HepG2 (cell line): Measurements from ENCODE around the gene ICAM5. TPM values are rescaled to one million over a fixed set of nuclear protein-coding genes. Genes with fewer than 3 reads are reported as not detected.

Source experiments
- ATAC-seq: fragments of 200-7000 bp; cut with Tn5 transposase; 3 replicates; pipeline ENCODE4 v1.9.1; 2020; ENCODE audit warnings: mild to moderate bottlenecking, moderate library complexity
- BruUV-seq: library from RNA; stranded (reverse); fragments of 400-500 nt; replicated peaks from 2 replicates; lab custom pipeline; 2021; lab: Mats Ljungman, UMichigan
- CTCF ChIA-PET: fragments of 300-600 bp; formaldehyde crosslinking; extraction: SDS; loops from one replicate; lab custom pipeline; 2021; ENCODE audit warnings: low total read pairs, inconsistent platforms, low intra/inter-chr PET ratio; lab: Yijun Ruan, JAX
- POLR2A ChIA-PET: fragments of 350-600 bp; sonication (Branson Sonifier 250); formaldehyde crosslinking; loops from one replicate; lab custom pipeline; 2020; ENCODE audit warnings: antibody characterized with exemption, inconsistent platforms; lab: Yijun Ruan, JAX
- DNase-seq: peaks from one replicate; pipeline ENCODE4 v3.0.0-alpha.2; 2015; ENCODE audit warnings: low spot score
- FAIRE-seq: peaks from 3 replicates; lab custom pipeline; 2011; peaks lifted over from hg19 to GRCh38; lab: Jason Lieb, UNC
- H2AFZ ChIP-seq: one replicate; pipeline ENCODE4 v1.6.1; 2011; ENCODE audit warnings: low read length, inconsistent platforms
- H3K27ac ChIP-seq: fragments of 300-600 bp; 3 replicates; pipeline ENCODE4 v1.8.0; 2011; ENCODE audit warnings: mixed run types, mild to moderate bottlenecking, mixed read lengths, low read length, inconsistent platforms; ENCODE audit not compliant: insufficient read depth; ENCODE audit errors: extremely low read length
- H3K27me3 ChIP-seq, 2 experiments: fragments of 200-600 bp in 1 of 2; 2 replicates in 1 of 2; 3 replicates in 1 of 2; pipeline versions ENCODE4 v1.6.0 to v1.8.0; 2011; ENCODE audit warnings: low read length in 2 of 2, mild to moderate bottlenecking in 2 of 2, moderate library complexity in 2 of 2, inconsistent platforms in 1 of 2; ENCODE audit not compliant: insufficient read depth in 2 of 2, control insufficient read depth in 1 of 2
- H3K36me3 ChIP-seq, 2 experiments: fragments of 200-600 bp in 1 of 2; replicated peaks in 1 of 2; 2 replicates in 1 of 2; 3 replicates in 1 of 2; pipeline versions ENCODE4 v1.5.1 to v1.8.0; 2011; ENCODE audit warnings: low read length in 2 of 2, inconsistent platforms in 1 of 2; ENCODE audit not compliant: insufficient read depth in 2 of 2, control insufficient read depth in 1 of 2
- H3K4me1 ChIP-seq: 2 replicates; pipeline ENCODE4 v1.5.1; 2012; ENCODE audit warnings: low read length, inconsistent platforms; ENCODE audit not compliant: insufficient read depth
- H3K4me2 ChIP-seq: 2 replicates; pipeline ENCODE4 v1.6.0; 2011; ENCODE audit warnings: low read depth, low read length, inconsistent platforms
- H3K4me3 ChIP-seq, 3 experiments: fragments of 200-600 bp in 1 of 3; sonication (generic), shearing (Covaris generic) in 1 of 3; replicated peaks in 1 of 3; 2 replicates each; pipeline ENCODE4 v1.5.1; 2011 to 2016; ENCODE audit warnings: low read length in 3 of 3, inconsistent platforms in 2 of 3, low read depth in 2 of 3, mild to moderate bottlenecking in 2 of 3, control low read depth in 1 of 3, mixed read lengths in 1 of 3; ENCODE audit not compliant: insufficient read depth in 1 of 3
- H3K79me2 ChIP-seq: one replicate; pipeline ENCODE4 v1.6.1; 2011; ENCODE audit warnings: low read length, inconsistent platforms; ENCODE audit not compliant: insufficient read depth
- H3K9ac ChIP-seq: 2 replicates; pipeline ENCODE4 v1.6.0; 2011; ENCODE audit warnings: mild to moderate bottlenecking, low read depth, low read length, inconsistent platforms; ENCODE audit not compliant: insufficient read depth
- H3K9me3 ChIP-seq: 2 replicates; pipeline ENCODE4 v1.5.1; 2012; ENCODE audit warnings: mild to moderate bottlenecking, low read length
- H4K20me1 ChIP-seq: 2 replicates; pipeline ENCODE4 v1.6.0; 2011; ENCODE audit warnings: inconsistent platforms, mild to moderate bottlenecking, low read length, moderate library complexity; ENCODE audit not compliant: insufficient read depth
- ADNP ChIP-seq: sonication (generic); formaldehyde crosslinking; IDR thresholded peaks from 2 replicates; pipeline ENCODE4 v1.4.0; 2020; ENCODE audit warnings: missing genetic modification reagents
- ATF7 ChIP-seq, 2 experiments: fragments of 450-650 bp in 1 of 2; sonication (generic) in 1 of 2; formaldehyde crosslinking in 1 of 2; IDR thresholded peaks; 2 replicates each; pipeline versions ENCODE4 v1.4.0 to v1.6.1; 2016 to 2020; ENCODE audit warnings: antibody characterized with exemption in 1 of 2, mild to moderate bottlenecking in 1 of 2, missing genetic modification reagents in 1 of 2
- CBFB ChIP-seq: sonication (generic); formaldehyde crosslinking; IDR thresholded peaks from 2 replicates; pipeline ENCODE4 v1.4.0; 2020; ENCODE audit warnings: missing genetic modification reagents
- DMAP1 ChIP-seq: IDR thresholded peaks from 2 replicates; pipeline ENCODE4 v1.6.1; 2016
- RXRB ChIP-seq: IDR thresholded peaks from 2 replicates; pipeline ENCODE4 v1.6.1; 2016; ENCODE audit warnings: borderline replicate concordance, missing genetic modification reagents, missing compliant biosample characterization
- SAP130 ChIP-seq: IDR thresholded peaks from 2 replicates; pipeline ENCODE4 v1.6.1; 2016; ENCODE audit warnings: low read depth
- TARDBP ChIP-seq: sonication (generic); formaldehyde crosslinking; IDR thresholded peaks from 2 replicates; pipeline ENCODE4 v1.8.0; 2022; ENCODE audit warnings: mild to moderate bottlenecking, missing genetic modification reagents
- U2AF2 ChIP-seq: fragments of 200-400 bp; formaldehyde crosslinking; IDR thresholded peaks from 2 replicates; pipeline ENCODE4 v1.6.1; 2017; ENCODE audit warnings: low read depth, mild to moderate bottlenecking, low read length
- YY1 ChIP-seq: IDR thresholded peaks from 2 replicates; pipeline ENCODE4 v1.6.1; 2011; ENCODE audit warnings: low read length, low read depth, moderate library complexity, mild to moderate bottlenecking; ENCODE audit not compliant: insufficient read depth, insufficient replicate concordance
- ZBTB7B ChIP-seq: sonication (generic); formaldehyde crosslinking; IDR thresholded peaks from 2 replicates; pipeline ENCODE4 v1.4.0; 2020; ENCODE audit warnings: missing genetic modification reagents
- ZNF124 ChIP-seq: sonication (generic); formaldehyde crosslinking; IDR thresholded peaks from 2 replicates; pipeline ENCODE4 v1.4.0; 2020; ENCODE audit warnings: missing genetic modification reagents
- ZNF136 ChIP-seq: sonication (generic); formaldehyde crosslinking; IDR thresholded peaks from 2 replicates; pipeline ENCODE4 v1.8.1; 2022; ENCODE audit warnings: low read depth, mild to moderate bottlenecking, moderate library complexity, missing genetic modification reagents
- ZNF468 ChIP-seq: sonication (generic); formaldehyde crosslinking; IDR thresholded peaks from 2 replicates; pipeline ENCODE4 v1.8.0; 2022; ENCODE audit warnings: mild to moderate bottlenecking, moderate library complexity, missing genetic modification reagents
- WGBS: methylation state at CpG from one replicate; pipeline ENCODE4 v1.1.6; 2017; ENCODE audit warnings: low lambda C conversion rate; 5-methylcytosine and 5-hydroxymethylcytosine counted together
- in situ Hi-C: cut with HindIII; loops from 2 replicates; pipeline ENCODE4 v1.10.0; 2017; ENCODE audit warnings: low pct_unique_long_range_greater_than_20kb; ENCODE audit not compliant: extremely low pct_ligation_motif_present
- intact Hi-C: fragments of 100-400 bp; cut with micrococcal nuclease; formaldehyde crosslinking; loops from one replicate; pipeline ENCODE4 v1.10.0; 2022; ENCODE audit not compliant: unreplicated experiment
- polyA plus RNA-seq, 8 experiments: library from polyadenylated mRNA; depleted of rRNA in 3 of 8; stranded (reverse) in 7 of 8; unstranded in 1 of 8; fragments of >200 nt; fragmentation: Illumina TruSeq in 4 of 8; extraction: Trizol in 4 of 8; gene quantifications; 2 replicates each; pipeline versions ENCODE4 v1.2.1 to v1.2.3, GENCODE V29; 2011 to 2016; ENCODE audit warnings: low read depth in 4 of 8, missing spikeins in 1 of 8, mixed read lengths in 1 of 8; ENCODE audit not compliant: insufficient read depth in 1 of 8
- total RNA-seq, 5 experiments: library from RNA; depleted of rRNA; stranded (reverse); fragments of >200 nt; fragmentation: Illumina TruSeq; extraction: Trizol; gene quantifications; 2 replicates each; pipeline ENCODE4 v1.2.3, GENCODE V29; 2016; ENCODE audit warnings: low read depth in 1 of 5
- TF ChIP-seq, protein P1 (sequence below): IDR thresholded peaks from 2 replicates; pipeline ENCODE4 v1.6.1; 2016; ENCODE audit warnings: missing biosample characterization, missing genetic modification reagents, low read depth
- TF ChIP-seq, protein P2 (sequence below): sonication (generic); formaldehyde crosslinking; IDR thresholded peaks from 2 replicates; pipeline ENCODE4 v1.8.0; 2022; ENCODE audit warnings: low read depth, missing genetic modification reagents
- TF ChIP-seq, protein P3 (sequence below): sonication (generic); formaldehyde crosslinking; IDR thresholded peaks from 2 replicates; pipeline ENCODE4 v1.4.0; 2020; ENCODE audit warnings: missing genetic modification reagents

The ICAM5 gene
- total and polyA plus RNA-seq, 2 of the 13 experiments (the other 11 are each of a cell fraction or from before 2014, with no cell fraction given) = 0.46 to 1.6 TPM

DNA sequence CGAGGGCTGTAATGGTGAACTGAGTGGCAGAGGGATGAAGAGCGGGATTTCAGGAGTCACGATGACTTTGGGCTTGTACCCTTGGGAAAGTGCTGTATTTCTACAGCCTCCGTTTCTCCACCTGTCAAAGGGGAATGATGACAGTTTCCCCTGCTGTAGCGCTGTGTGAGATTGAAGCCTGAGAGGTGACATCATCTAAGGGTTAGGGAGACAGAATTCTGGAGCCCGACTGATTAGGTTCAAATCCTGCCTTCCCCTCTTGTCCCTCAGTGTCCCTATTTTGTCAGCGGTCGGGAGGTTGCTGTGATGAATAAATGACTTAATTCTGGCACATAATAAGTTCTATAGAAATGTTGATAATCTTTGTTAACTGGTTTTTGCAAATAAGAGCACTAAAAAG lies 37.0 kb upstream of the ICAM5 start:
- 47% methylated on average over 4 of the region's 8 CpGs for WGBS
- peak overlapping the region; percentile 85 for H3K9ac ChIP-seq
- peak overlapping the region; percentile 64 to 93 (median 88) for H3K4me3 ChIP-seq
- no peak overlapping the region for H2AFZ ChIP-seq
- intact Hi-C loops (loop anchor here (5.0 kb wide), 1 partner anchor 320 kb away; no protein-coding TSS in a partner anchor), in situ Hi-C loops (no loop called here)
- no peaks in the 10 kb centered on the region for H4K20me1 ChIP-seq
- ATAC-seq (no peak), DNase-seq (no peak), FAIRE-seq (no peak)
- peaks cover 7 to 30% of the 10 kb centered on the region in 2 experiments; a peak in 4 of 5 replicates for H3K36me3 ChIP-seq
- peaks cover 42% of the 10 kb centered on the region for H3K4me1 ChIP-seq
- peaks cover 11% of the 10 kb centered on the region for H3K79me2 ChIP-seq
- ChIA-PET POLR2A (interaction anchor here (1.2 to 1.6 kb wide), 3 partner anchors 12 to 82 kb away, joined by 3 to 4 read pairs (median 3); no protein-coding TSS in a partner anchor), CTCF (no interaction called here)
- TSS peak; percentile 73 for BruUV-seq
- TF ChIP-seq ZNF468 (CRISPR knock-in tag) = no peak
- no peak for TF ChIP-seq RXRB (CRISPR knock-in tag)
- TF ChIP-seq ATF7 (IDR thresholded peaks at IDR 0.05) = peak; percentile 34
- no peak for TF ChIP-seq ATF7 (CRISPR knock-in tag; IDR thresholded peaks at IDR 0.05)
- TF ChIP-seq SAP130 (CRISPR knock-in tag) = no peak
- TF ChIP-seq U2AF2 = no peak
- TF ChIP-seq ZBTB7B (CRISPR knock-in tag) = no peak
- no peak for TF ChIP-seq YY1
- no peak for TF ChIP-seq DMAP1
- peak; percentile 7; the same call in 1 of the 2 replicates for TF ChIP-seq CBFB (CRISPR knock-in tag)
- TF ChIP-seq ADNP (CRISPR knock-in tag) = no peak
- peak overlapping the region; percentile 98 for H3K4me2 ChIP-seq
- no peaks in the 10 kb centered on the region for H3K9me3 ChIP-seq
- H3K27me3 ChIP-seq = no peaks in the 10 kb centered on the region; a peak in 1 of 5 replicates
- peak overlapping the region; percentile 80 for H3K27ac ChIP-seq

DNA sequence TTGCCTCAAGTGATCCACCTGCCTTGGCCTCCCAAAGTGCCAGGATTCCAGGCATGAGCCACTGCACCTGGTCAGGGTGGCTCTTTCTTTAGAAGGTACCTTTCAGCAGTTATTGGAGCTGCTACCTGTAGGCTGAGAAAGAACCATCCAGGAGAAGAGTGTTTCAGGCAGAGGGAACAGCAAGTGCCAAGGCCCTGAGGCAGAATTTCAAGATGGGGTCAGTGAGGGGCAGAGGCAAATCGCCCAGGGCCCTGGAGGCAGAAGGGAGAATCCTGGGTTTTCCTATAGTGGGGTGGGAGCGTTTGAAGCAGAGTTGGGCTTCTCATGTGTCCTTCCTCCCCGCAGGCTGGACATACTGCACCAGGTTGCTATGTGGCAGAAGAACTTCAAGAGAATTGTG lies 35.5 kb upstream of the ICAM5 start:
- peaks cover 11% of the 10 kb centered on the region for H3K79me2 ChIP-seq
- no TSS peak for BruUV-seq
- peaks cover 12 to 40% of the 10 kb centered on the region in 2 experiments for H3K36me3 ChIP-seq
- no peak overlapping the region for H3K9ac ChIP-seq
- in situ Hi-C loops (no loop called here), intact Hi-C loops (loop anchor here (5.0 kb wide), 1 partner anchor 322 kb away; no protein-coding TSS in a partner anchor)
- no peak overlapping the region for H3K27ac ChIP-seq
- H3K27me3 ChIP-seq = no peaks in the 10 kb centered on the region; a peak in 1 of 5 replicates
- DNase-seq (no peak), ATAC-seq (no peak), FAIRE-seq (no peak)
- peaks cover 50% of the 10 kb centered on the region for H3K4me1 ChIP-seq
- no peaks in the 10 kb centered on the region for H4K20me1 ChIP-seq
- no peak overlapping the region for H3K4me3 ChIP-seq
- no peak overlapping the region for H2AFZ ChIP-seq
- 98% methylated on average over 3 of the region's 3 CpGs for WGBS
- no peak overlapping the region for H3K4me2 ChIP-seq
- H3K9me3 ChIP-seq = no peaks in the 10 kb centered on the region
- POLR2A ChIA-PET = interaction anchor here (1.1 kb wide), 1 partner anchor 17 kb away, joined by 4 read pairs; no protein-coding TSS in a partner anchor
- CTCF ChIA-PET = no interaction called here
- TF ChIP-seq, protein P1, sequence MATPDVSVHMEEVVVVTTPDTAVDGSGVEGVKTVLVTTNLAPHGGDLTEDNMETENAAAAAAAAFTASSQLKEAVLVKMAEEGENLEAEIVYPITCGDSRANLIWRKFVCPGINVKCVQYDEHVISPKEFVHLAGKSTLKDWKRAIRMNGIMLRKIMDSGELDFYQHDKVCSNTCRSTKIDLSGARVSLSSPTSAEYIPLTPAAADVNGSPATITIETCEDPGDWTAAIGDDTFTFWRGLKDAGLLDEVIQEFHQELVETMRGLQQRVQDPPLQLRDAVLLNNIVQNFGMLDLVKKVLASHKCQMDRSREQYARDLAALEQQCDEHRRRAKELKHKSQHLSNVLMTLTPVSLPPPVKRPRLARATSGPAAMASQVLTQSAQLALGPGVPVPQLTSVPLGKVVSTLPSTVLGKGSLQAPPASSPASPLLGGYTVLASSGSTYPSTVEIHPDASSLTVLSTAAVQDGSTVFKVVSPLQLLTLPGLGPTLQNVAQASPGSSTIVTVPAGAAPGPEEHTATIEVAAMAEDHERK (CRISPR knock-in tag) = no peak
- TF ChIP-seq, protein P2, sequence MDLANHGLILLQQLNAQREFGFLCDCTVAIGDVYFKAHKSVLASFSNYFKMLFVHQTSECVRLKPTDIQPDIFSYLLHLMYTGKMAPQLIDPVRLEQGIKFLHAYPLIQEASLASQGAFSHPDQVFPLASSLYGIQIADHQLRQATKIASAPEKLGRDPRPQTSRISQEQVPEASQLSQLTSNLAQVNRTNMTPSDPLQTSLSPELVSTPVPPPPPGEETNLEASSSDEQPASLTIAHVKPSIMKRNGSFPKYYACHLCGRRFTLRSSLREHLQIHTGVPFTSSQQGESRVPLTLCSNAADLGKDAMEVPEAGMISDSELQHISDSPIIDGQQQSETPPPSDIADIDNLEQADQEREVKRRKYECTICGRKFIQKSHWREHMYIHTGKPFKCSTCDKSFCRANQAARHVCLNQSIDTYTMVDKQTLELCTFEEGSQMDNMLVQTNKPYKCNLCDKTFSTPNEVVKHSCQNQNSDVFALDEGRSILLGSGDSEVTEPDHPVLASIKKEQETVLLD = no peak
- TF ChIP-seq ZNF136 (CRISPR knock-in tag) (no peak), ZNF124 (CRISPR knock-in tag) (no peak), TARDBP (CRISPR knock-in tag) (no peak)
- TF ChIP-seq, protein P3, sequence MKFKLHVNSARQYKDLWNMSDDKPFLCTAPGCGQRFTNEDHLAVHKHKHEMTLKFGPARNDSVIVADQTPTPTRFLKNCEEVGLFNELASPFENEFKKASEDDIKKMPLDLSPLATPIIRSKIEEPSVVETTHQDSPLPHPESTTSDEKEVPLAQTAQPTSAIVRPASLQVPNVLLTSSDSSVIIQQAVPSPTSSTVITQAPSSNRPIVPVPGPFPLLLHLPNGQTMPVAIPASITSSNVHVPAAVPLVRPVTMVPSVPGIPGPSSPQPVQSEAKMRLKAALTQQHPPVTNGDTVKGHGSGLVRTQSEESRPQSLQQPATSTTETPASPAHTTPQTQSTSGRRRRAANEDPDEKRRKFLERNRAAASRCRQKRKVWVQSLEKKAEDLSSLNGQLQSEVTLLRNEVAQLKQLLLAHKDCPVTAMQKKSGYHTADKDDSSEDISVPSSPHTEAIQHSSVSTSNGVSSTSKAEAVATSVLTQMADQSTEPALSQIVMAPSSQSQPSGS = no peak
